Astrocyte (in vitro differentiated cells and primary cell): Measurements from ENCODE around the gene TSBP1. TPM values are rescaled to one million over a fixed set of nuclear protein-coding genes. Genes with fewer than 3 reads are reported as not detected.
"Not testable (repeated sequence)": the region's sequence is repeated elsewhere in the genome, so short reads cannot be mapped to it uniquely, and the experiment has no call there.

Source experiments
- DNase-seq: peaks from one replicate; pipeline ENCODE4 v3.0.0-alpha.2; 2010; ENCODE audit warnings: low read depth
- FAIRE-seq: peaks from 2 replicates; lab custom pipeline; 2011; peaks lifted over from hg19 to GRCh38; lab: Jason Lieb, UNC
- H2AFZ ChIP-seq: 2 replicates; pipeline ENCODE4 v1.6.0; 2012; ENCODE audit warnings: low read depth, low read length, inconsistent platforms
- H3K27ac ChIP-seq: 2 replicates; pipeline ENCODE4 v1.5.1; 2011; ENCODE audit warnings: low read depth, low read length, inconsistent platforms
- H3K27me3 ChIP-seq: 2 replicates; pipeline ENCODE4 v1.6.0; 2011; ENCODE audit warnings: low read length, inconsistent platforms; ENCODE audit not compliant: insufficient read depth
- H3K36me3 ChIP-seq: 2 replicates; pipeline ENCODE4 v1.5.1; 2011; ENCODE audit warnings: low read length, inconsistent platforms; ENCODE audit not compliant: insufficient read depth
- H3K4me1 ChIP-seq: 2 replicates; pipeline ENCODE4 v1.5.1; 2011; ENCODE audit warnings: low read length, inconsistent platforms; ENCODE audit not compliant: insufficient read depth
- H3K4me2 ChIP-seq: 2 replicates; pipeline ENCODE4 v1.6.0; 2012; ENCODE audit warnings: low read length, inconsistent platforms
- H3K4me3 ChIP-seq: 2 replicates; pipeline ENCODE4 v1.5.1; 2011; ENCODE audit warnings: low read depth, mild to moderate bottlenecking, low read length, inconsistent platforms; ENCODE audit not compliant: insufficient read depth
- H3K79me2 ChIP-seq: 2 replicates; pipeline ENCODE4 v1.6.0; 2012; ENCODE audit warnings: mild to moderate bottlenecking, low read length, inconsistent platforms; ENCODE audit not compliant: insufficient read depth
- H3K9ac ChIP-seq: 2 replicates; pipeline ENCODE4 v1.6.0; 2012; ENCODE audit warnings: mild to moderate bottlenecking, low read length, inconsistent platforms
- H3K9me3 ChIP-seq: 2 replicates; pipeline ENCODE4 v1.5.1; 2012; ENCODE audit warnings: low read depth, mild to moderate bottlenecking, low read length, inconsistent platforms; ENCODE audit not compliant: insufficient read depth
- H4K20me1 ChIP-seq: 2 replicates; pipeline ENCODE4 v1.6.0; 2012; ENCODE audit warnings: low read length, inconsistent platforms; ENCODE audit not compliant: insufficient read depth
- H3K27ac Mint-ChIP-seq: one replicate; pipeline ENCODE4 v1.8.0; 2021; ENCODE audit warnings: mild to moderate bottlenecking, mixed read lengths; ENCODE audit not compliant: unreplicated experiment
- H3K27me3 Mint-ChIP-seq: one replicate; pipeline ENCODE4 v1.8.0; 2021; ENCODE audit warnings: low read depth, mixed read lengths; ENCODE audit not compliant: unreplicated experiment
- H3K36me3 Mint-ChIP-seq: one replicate; pipeline ENCODE4 v1.8.0; 2021; ENCODE audit warnings: low read depth, mixed read lengths; ENCODE audit not compliant: unreplicated experiment
- H3K4me1 Mint-ChIP-seq: one replicate; pipeline ENCODE4 v1.8.0; 2021; ENCODE audit warnings: low read depth, mixed read lengths; ENCODE audit not compliant: unreplicated experiment
- H3K4me3 Mint-ChIP-seq: one replicate; pipeline ENCODE4 v1.8.0; 2021; ENCODE audit warnings: mild to moderate bottlenecking, moderate library complexity, mixed read lengths; ENCODE audit not compliant: unreplicated experiment
- H3K9me3 Mint-ChIP-seq: one replicate; pipeline ENCODE4 v1.8.0; 2021; ENCODE audit warnings: mild to moderate bottlenecking, mixed read lengths; ENCODE audit not compliant: unreplicated experiment
- CTCF ChIP-seq: IDR thresholded peaks from 2 replicates; pipeline ENCODE4 v1.5.1; 2011; ENCODE audit warnings: low read depth, mild to moderate bottlenecking, inconsistent platforms, low read length, moderate library complexity; ENCODE audit not compliant: insufficient read depth
- EZH2 ChIP-seq: IDR thresholded peaks from 2 replicates; pipeline ENCODE4 v1.6.1; 2012; ENCODE audit warnings: mild to moderate bottlenecking, low read length, inconsistent platforms; ENCODE audit not compliant: insufficient read depth
- total RNA-seq: library from RNA; stranded (reverse); gene quantifications from 2 replicates; pipeline ENCODE4 v1.2.1, GENCODE V29; 2021

Gene TSBP1
- total RNA-seq, 1 donor from 2014 or later: not detected

GRCh38 chr6:32290886-32291450, 80.7 kb downstream of the TSBP1 start:
- Histone ChIP-seq H3K27ac (no peak overlapping the region), H3K27me3 (no peaks in the 10 kb centered on the region), H3K79me2 (no peaks in the 10 kb centered on the region), H3K9me3 (no peaks in the 10 kb centered on the region), H3K4me1 (no peaks in the 10 kb centered on the region), H4K20me1 (no peaks in the 10 kb centered on the region), H2AFZ (no peak overlapping the region), H3K4me3 (no peak overlapping the region), H3K9ac (no peak overlapping the region), H3K36me3 (no peaks in the 10 kb centered on the region), H3K4me2 (no peak overlapping the region)
- H3K4me3 Mint-ChIP-seq: no peak overlapping the region
- H3K9me3 Mint-ChIP-seq: no peaks in the 10 kb centered on the region
- FAIRE-seq: no peak
- no peak for DNase-seq
- no peak overlapping the region for H3K27ac Mint-ChIP-seq
- H3K36me3 Mint-ChIP-seq: no peaks in the 10 kb centered on the region
- H3K27me3 Mint-ChIP-seq: peaks cover 15% of the 10 kb centered on the region
- TF ChIP-seq EZH2: no peak
- no peak for TF ChIP-seq CTCF
- no peaks in the 10 kb centered on the region for H3K4me1 Mint-ChIP-seq

GRCh38 chr6:32288426-32288825, 83.3 kb downstream of the TSBP1 start:
- Histone ChIP-seq H3K9ac (no peak overlapping the region), H3K27me3 (no peaks in the 10 kb centered on the region), H3K4me1 (no peaks in the 10 kb centered on the region), H3K79me2 (no peaks in the 10 kb centered on the region), H3K27ac (no peak overlapping the region), H3K36me3 (no peaks in the 10 kb centered on the region), H3K4me3 (no peak overlapping the region), H3K9me3 (no peaks in the 10 kb centered on the region), H2AFZ (no peak overlapping the region), H4K20me1 (no peaks in the 10 kb centered on the region), H3K4me2 (no peak overlapping the region)
- no peak for FAIRE-seq
- Mint-ChIP-seq H3K27me3 (peaks cover 14% of the 10 kb centered on the region), H3K4me1 (no peaks in the 10 kb centered on the region), H3K27ac (no peak overlapping the region), H3K4me3 (no peak overlapping the region), H3K9me3 (peaks cover 2% of the 10 kb centered on the region), H3K36me3 (no peaks in the 10 kb centered on the region)
- DNase-seq: no peak
- TF ChIP-seq EZH2: no peak
- TF ChIP-seq CTCF: no peak

GRCh38 chr6:32273801-32274577, 97.7 kb downstream of the TSBP1 start:
- not testable (repeated sequence) for H2AFZ ChIP-seq, FAIRE-seq, H3K36me3 Mint-ChIP-seq, H3K9ac ChIP-seq, H3K27me3 ChIP-seq, H3K9me3 Mint-ChIP-seq, H3K4me1 ChIP-seq, H4K20me1 ChIP-seq, H3K9me3 ChIP-seq, H3K36me3 ChIP-seq, H3K27ac Mint-ChIP-seq, H3K27ac ChIP-seq, H3K4me1 Mint-ChIP-seq, H3K79me2 ChIP-seq, DNase-seq, H3K4me3 Mint-ChIP-seq, H3K4me2 ChIP-seq, H3K27me3 Mint-ChIP-seq, H3K4me3 ChIP-seq
